Activated CD8-positive, alpha-beta memory T cell treated with anti-CD3 and anti-CD28 coated beads for 48 hours (primary cell): ENCODE results near the gene PPP2R5B.

ENCODE experiments used
- DNase-seq, 3 experiments: peaks; one replicate each; pipeline ENCODE4 v3.0.0-alpha.2; 2020; ENCODE audit warnings: low read depth in 2 of 3, low spot score in 2 of 3

The PPP2R5B gene

DNA sequence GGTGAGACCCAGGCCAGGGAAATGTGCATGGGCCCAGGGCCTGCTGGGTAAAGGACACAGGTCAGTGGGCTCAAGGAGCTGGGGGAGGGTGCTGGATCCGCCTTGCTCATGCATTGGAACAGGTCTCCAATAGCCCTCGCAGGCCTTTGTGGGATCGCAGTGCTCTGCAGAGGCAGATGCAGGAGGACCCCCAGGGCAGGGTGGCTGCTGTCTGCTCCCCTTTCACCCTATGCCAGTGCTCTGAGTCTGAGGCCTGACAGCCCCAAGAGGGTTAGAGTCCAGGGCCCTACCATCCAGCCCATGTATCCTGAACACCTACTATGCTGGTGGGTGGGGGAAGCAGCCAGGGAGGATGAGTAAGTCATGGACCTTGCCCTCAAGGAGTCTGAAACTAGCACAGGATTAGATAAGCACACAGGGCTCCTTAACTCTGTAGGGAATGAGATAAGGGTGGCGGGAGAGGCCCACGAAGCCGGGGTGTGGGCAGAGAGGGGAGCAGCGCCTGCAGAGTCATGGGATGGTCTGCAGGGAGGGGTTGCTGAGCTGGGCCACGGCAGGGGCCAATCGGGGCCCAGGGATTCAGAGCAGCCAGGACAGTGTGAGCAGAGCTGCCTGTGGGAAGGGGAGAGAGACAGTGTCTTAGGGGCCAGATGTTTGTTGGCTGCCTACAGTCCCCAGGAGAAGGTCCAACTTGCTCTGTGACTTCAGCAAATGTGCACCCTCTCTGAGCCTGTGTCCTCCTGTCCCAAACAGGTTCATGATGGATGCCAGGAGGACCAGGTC lies 35.6 kb upstream of the PPP2R5B start:
- DNase-seq, result no peak

DNA sequence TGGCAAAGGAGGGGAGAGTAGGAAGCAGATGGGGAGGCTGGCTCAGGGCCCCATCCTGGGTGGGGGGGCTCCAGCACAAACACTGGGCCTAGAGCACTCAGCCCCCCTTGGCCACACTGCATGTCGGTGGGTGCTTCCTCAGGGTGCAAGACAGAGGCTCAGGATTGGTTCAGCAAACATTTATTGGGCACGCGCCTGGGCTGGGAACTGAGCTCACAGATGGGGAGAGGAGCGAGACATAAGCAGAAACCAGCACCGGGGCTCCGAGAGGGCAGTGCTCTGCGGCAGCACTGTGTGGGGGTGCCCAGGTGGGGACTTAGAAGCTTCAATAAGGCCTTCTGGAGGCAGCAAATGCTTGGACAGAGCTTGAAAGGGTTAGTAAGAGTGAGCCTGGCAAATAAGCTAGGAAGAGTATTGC lies 34.0 kb upstream of the PPP2R5B start:
- no peak for DNase-seq

DNA sequence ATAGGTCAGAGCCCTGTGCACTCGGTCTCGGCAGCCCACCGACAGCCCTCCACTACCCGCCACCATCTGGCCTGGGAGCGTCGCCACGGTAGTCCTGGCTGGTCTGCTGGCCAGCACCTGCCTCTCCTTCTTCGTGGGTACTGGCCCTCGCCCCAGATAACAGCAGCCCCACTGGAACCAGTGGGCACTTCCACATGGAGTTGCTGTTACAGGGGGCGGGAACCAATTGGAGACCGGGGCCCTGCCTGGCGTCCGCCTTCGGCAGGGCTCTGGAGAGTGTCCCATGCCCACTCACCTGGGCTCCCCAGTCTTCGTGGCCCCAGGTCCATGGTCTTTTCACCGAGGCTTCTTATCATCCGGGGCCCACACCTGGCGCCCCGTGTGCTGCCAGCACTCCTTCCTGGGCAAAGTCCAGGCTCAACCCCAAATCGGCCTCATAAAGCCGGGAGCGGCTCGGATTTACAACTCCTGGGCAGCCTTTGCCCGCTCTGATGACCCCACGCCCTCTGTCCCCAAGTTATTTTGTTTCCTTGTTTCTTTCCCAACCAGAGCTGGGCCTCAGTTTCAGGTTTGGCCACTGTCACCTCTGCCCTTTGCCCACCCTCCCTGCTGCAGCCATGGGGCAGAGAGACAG lies 33.2 kb upstream of the PPP2R5B start:
- no peak for DNase-seq

GRCh38 chr11:64891880-64892279 lies 32.6 kb upstream of the PPP2R5B start:
- no peak for DNase-seq

DNA sequence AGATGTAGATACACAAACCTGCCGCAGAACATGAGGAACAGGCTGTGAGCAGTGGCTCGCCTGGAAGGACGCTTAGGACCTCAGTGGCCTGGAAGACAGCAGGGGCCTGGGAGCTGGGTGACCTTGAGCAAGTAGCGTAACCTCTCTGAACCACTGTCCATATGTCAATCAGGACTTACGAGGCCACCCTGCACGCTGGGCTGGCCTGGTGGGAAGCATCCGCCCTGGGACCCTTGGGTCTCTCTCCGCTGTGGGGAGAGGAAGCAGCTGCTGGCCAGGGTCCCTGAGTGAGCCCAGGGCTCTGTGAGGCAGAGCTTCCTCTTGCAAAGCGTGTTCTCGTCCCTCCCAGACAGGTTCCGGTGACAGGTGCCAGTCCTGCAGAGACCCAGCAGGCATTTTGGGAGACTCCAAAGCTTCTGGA lies 32.1 kb upstream of the PPP2R5B start:
- no peak for DNase-seq

GRCh38 chr11:64892838-64893193 lies 31.7 kb upstream of the PPP2R5B start:
- DNase-seq, result no peak

DNA sequence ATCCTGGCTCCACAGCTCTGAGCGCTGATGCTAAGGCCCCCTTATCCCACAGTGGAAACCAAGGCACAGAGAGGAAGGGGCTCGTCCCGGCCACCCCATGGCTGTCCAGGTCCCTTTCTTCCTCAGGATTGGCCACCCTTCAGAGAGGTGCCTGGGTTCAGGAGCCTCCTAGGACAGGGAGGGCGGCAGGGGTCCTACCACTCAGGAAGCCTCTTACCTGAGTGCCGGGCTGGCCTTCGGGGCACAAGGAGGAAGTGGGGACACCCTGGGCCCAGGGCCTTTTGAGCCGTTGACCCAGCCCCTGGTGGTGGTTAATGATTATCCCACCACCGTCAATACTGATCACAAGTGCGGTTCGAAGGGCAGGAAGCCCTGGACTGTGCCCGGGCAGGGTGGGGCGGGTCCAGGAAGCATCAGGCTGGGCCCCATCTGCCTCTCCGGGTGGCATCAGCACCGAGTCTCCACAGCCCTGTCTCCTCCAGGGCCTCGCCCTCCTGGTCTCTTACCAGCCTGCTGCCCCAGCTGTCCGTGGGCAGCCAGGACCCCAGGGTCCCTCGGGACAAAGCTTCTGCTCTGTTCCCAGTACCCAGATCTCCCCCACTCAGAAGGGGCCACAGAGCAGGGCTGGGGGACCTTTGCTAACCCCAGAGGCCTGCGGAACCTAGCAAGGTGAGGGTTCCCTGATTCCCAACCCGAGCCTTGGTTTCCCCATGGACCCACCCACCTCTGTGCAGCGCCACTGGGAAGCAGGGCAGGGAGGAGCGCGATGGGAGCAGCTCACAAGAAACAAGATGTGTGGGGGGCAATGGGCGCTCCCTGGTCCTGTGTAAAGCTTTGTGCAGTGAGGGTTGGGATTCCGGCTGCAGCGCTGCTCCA lies 31.1 kb upstream of the PPP2R5B start:
- DNase-seq, result no peak

GRCh38 chr11:64894070-64894811 lies 30.2 kb upstream of the PPP2R5B start:
- peak; percentile 72 to 95 (median 95) for DNase-seq

DNA sequence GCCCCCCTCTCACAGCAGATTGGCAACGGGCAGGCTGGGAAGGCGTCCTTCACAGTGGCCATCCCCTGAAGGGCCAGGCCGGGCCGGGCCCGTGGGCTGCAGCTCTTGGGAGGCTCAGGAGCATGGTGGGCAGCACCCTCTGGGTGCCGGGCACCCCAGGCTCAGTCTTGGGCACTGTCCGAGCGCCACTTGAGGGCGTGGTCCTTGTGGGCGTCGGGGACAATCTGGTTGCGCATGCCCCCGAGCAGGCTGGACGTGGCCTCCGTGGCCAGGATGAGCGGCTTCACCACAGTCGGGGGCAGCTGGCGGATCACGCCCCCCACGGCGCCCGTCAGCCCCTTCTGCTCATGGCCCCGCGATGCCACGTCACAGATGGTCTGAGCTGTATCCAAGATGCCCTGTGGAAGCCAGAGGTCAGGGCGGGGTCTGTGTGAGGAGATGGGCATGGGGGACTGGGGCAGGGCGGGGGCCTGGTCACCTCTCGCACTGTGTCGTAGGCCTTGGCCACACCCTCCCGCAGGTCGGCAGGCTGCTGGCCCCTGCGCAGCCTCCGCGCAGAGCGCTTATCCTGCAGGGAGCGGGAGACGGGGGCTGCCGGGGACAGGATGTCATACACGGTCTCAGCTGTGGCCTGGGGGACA lies 29.6 kb upstream of the PPP2R5B start:
- no peak for DNase-seq

DNA sequence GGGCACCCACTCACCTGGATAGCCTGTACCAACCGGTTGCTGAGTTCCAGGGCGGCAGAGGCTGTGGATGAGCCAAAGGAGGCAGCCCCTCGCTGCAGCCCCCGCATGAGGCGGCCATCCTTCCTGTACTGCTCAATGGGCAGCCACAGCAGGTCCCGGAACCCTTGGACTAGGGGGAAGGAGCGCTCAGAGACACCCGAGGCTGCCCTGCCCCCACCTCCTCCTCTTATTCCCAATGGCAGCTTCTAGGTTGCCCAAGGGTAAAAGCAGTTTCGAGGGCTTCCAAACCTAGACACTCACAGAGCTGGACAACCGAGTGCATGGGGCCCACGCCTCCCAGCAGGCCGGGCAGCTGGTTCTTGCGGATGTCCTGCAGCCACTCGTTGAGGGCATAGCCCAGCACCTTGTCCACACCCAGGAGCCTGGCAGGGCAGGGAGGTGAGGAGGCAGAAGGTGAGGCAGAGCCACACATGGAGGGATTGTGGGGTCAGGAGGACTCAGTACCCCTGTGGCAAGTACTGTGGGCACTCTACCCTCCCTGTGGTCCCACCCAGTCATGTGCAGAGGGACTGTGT lies 28.0 kb upstream of the PPP2R5B start:
- DNase-seq, result no peak

- no peak for DNase-seq
Observed at GRCh38 chr11:64897381-64898075, 27.0 kb upstream of the PPP2R5B start.

GRCh38 chr11:64898076-64898445 lies 26.4 kb upstream of the PPP2R5B start:
- DNase-seq, result no peak

DNA sequence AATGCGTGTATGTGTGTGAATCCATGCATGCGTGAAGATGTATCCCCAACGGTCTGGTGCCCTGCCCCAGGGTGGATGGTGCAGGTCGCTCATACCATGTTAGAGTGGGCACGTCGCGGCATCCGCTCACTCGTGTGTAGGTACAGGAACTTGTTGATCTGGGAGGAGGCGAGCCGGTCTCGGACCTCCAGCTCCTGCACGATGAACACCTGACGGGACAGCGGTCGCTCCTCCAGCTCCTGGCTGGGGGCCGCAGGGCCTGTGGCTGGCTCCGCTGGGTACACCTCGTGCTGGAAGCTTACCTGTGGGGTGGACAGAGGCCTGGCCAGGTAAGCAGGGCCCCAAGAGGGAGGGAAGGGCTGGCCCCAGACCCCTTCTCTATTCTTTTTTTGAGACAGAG lies 25.9 kb upstream of the PPP2R5B start:
- no peak for DNase-seq

DNA sequence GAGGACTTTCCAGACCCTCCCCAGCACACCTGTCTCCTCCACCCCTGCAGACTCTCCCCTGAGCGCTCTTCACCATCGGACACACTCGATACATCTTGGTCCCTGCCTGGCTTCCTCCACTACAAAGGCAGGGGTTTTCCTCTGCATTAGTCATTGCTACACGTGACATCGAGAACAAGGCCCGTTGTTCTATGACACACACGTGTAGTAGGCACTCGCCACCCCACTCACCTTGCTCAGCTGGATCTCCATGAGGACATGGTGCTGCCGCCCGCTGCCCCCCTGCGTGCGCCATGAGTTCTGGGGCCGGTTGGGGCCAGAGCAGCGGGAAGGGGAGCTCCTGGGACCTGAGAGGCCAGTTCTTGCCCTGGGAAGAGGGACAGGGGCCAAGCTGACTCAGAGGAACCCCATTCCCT lies 24.2 kb upstream of the PPP2R5B start:
- DNase-seq, result no peak

DNA sequence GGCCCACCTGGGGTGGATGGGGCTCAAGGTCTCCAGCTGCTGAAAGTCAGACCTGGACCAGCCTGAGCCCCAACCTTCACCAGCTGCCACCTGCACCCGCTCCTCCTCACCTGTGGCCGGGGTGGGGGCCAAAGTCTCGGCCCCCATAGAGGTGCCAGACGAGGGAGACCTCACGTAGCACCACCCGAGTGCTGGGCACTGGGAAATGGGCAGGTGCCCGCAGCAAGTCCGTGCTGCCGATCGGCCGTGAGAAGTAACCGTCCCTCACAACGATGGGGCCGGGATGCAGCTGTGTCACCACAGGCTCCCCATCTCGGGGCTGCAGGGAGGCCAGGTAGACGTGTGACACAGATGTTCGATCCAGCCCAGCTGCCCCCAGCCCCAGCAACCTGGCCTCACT lies 23.7 kb upstream of the PPP2R5B start:
- DNase-seq, result no peak

DNA sequence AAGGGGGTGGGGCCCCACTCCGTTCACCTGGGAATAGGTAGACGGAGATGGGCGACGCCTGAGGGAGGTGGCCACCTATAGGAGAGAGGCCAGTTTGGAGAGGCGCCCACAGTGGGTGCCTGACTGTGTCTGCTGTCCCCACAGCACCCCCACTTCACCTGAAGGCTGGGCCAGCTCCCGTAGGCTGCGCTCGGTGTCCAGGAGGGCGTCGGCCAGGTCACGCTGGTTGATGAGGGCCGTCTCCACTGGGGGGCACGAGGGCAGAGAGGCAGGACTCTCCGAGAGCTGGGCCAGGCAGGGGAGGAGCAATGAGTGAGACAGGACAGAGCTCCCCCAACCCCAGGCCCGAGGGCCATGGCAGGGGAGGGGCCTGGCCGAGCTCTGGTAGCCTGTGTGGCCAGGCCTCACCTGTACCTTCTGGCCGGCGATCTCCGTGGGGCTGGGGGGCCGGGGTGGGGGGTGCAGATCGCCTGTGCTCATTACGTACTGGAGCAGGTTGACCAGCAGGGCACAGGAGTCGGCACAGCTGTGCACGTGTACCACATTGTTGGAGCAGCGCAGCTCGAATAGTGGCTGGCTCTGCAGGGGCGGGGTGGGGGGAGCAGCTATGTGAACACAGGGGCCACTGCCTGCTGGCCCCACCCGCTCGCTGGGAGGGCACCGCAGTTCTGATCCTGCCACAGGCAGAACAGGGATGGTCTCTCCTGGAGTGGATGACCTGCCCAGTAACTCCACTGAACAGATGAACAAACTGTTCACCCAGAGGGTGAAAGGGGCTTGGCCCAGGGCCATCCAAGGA lies 22.2 kb upstream of the PPP2R5B start:
- no peak for DNase-seq

GRCh38 chr11:64903291-64903833 lies 21.1 kb upstream of the PPP2R5B start:
- no peak for DNase-seq

DNA sequence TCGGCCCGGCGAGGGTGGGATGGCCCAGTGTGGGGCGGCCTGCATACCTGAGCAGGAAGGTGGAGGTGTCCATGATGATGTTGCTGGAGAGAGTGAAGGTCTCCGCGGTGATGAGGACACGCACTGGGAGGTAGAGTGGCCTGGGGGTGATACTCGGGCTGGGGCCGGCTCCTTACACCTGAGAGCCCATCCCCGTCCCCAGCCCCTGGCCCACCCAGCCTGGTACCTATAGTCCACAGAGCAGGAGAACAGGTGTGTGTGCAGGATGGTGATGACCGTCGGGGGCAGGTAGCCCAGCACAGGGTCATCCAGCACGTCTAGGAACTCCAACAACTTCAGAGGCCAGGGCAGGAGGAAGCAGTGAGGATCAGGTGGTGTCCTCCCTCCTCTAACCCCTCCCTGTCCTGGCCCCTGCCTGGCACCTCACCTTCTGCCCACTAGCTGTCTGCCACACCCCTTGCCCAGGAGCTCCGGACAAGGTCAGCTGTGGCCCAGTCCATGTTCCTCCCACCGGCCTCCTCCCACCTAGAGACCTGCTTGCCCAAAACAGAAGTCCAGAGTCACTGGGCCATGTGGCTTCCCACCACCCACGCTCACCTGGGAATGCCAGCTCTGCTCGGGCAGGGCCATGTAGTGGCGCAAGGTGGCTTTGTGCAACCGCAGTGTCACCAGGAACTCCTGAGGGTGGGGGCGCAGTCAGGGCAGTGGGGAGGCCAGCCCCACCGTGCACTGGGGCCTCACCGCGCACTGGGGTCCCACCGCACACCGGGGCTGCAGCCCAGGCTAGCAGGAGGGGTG lies 18.8 kb upstream of the PPP2R5B start:
- DNase-seq, result no peak
